ENCODE measurements around the gene RPL6.

DNA sequence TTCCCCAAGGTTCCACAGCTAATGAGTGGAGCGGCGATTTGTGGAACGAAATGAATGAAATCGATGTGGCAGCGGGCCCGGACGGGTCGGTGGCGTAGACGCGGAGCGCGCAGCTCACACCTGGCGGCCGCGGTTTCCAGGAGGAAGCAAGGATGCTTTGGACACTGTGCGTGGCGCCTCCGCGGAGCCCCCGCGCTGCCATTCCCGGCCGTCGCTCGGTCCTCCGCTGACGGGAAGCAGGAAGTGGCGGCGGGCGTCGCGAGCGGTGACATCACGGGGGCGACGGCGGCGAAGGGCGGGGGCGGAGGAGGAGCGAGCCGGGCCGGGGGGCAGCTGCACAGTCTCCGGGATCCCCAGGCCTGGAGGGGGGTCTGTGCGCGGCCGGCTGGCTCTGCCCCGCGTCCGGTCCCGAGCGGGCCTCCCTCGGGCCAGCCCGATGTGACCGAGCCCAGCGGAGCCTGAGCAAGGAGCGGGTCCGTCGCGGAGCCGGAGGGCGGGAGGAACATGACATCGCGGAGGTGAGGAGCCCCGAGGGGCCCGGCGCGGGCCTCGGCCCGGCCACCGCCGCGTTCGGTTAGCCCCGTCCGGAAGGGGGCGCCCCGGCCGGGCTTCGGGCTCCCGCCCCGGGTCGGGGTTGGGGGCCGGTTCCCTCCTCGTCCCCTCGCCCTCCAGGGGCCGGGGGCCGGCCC is 9.3 kb upstream of the RPL6 start, which contains the start of gene PTPN11:
- TF ChIP-seq, protein P1, sequence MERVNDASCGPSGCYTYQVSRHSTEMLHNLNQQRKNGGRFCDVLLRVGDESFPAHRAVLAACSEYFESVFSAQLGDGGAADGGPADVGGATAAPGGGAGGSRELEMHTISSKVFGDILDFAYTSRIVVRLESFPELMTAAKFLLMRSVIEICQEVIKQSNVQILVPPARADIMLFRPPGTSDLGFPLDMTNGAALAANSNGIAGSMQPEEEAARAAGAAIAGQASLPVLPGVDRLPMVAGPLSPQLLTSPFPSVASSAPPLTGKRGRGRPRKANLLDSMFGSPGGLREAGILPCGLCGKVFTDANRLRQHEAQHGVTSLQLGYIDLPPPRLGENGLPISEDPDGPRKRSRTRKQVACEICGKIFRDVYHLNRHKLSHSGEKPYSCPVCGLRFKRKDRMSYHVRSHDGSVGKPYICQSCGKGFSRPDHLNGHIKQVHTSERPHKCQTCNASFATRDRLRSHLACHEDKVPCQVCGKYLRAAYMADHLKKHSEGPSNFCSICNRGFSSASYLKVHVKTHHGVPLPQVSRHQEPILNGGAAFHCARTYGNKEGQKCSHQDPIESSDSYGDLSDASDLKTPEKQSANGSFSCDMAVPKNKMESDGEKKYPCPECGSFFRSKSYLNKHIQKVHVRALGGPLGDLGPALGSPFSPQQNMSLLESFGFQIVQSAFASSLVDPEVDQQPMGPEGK (CRISPR knock-in tag; IDR thresholded peaks at IDR 0.05; ENCODE audit: borderline replicate concordance) = peak; percentile 23; the same call in 1 of the 2 replicates
- TF ChIP-seq ZFP3 (CRISPR knock-in tag; IDR thresholded peaks at IDR 0.05) = no peak
- no peak for TF ChIP-seq ZNF70 (CRISPR knock-in tag; IDR thresholded peaks at IDR 0.05)
- TF ChIP-seq, protein P2, sequence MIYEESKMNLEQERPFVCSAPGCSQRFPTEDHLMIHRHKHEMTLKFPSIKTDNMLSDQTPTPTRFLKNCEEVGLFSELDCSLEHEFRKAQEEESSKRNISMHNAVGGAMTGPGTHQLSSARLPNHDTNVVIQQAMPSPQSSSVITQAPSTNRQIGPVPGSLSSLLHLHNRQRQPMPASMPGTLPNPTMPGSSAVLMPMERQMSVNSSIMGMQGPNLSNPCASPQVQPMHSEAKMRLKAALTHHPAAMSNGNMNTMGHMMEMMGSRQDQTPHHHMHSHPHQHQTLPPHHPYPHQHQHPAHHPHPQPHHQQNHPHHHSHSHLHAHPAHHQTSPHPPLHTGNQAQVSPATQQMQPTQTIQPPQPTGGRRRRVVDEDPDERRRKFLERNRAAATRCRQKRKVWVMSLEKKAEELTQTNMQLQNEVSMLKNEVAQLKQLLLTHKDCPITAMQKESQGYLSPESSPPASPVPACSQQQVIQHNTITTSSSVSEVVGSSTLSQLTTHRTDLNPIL (CRISPR knock-in tag; IDR thresholded peaks at IDR 0.05; ENCODE audit: low read depth) = no peak
- TF ChIP-seq RARB (CRISPR knock-in tag; IDR thresholded peaks at IDR 0.05) = no peak
- TF ChIP-seq ZNF565 (CRISPR knock-in tag; conservative IDR thresholded peaks at IDR 0.05; ENCODE audit: low read depth) = no peak
- no peak for TF ChIP-seq SNAI2 (CRISPR knock-in tag; IDR thresholded peaks at IDR 0.05)
- no peak for TF ChIP-seq BACH2 (CRISPR knock-in tag; IDR thresholded peaks at IDR 0.05; ENCODE audit: borderline replicate concordance)
- no peak for TF ChIP-seq ZFP30 (CRISPR knock-in tag; IDR thresholded peaks at IDR 0.05)
- no peak for TF ChIP-seq ISL1 (CRISPR knock-in tag; IDR thresholded peaks at IDR 0.05)
- TF ChIP-seq, protein P3, sequence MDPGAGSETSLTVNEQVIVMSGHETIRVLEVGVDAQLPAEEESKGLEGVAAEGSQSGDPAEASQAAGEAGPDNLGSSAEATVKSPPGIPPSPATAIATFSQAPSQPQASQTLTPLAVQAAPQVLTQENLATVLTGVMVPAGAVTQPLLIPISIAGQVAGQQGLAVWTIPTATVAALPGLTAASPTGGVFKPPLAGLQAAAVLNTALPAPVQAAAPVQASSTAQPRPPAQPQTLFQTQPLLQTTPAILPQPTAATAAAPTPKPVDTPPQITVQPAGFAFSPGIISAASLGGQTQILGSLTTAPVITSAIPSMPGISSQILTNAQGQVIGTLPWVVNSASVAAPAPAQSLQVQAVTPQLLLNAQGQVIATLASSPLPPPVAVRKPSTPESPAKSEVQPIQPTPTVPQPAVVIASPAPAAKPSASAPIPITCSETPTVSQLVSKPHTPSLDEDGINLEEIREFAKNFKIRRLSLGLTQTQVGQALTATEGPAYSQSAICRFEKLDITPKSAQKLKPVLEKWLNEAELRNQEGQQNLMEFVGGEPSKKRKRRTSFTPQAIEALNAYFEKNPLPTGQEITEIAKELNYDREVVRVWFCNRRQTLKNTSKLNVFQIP (CRISPR knock-in tag; IDR thresholded peaks at IDR 0.05; ENCODE audit: borderline replicate concordance, low read depth) = no peak
- no peak for TF ChIP-seq TCF4 (CRISPR knock-in tag; IDR thresholded peaks at IDR 0.05; ENCODE audit: borderline replicate concordance)
- no peak for TF ChIP-seq ARNTL (CRISPR knock-in tag; IDR thresholded peaks at IDR 0.05; ENCODE audit: borderline replicate concordance, low read depth)

Measured in SK-N-SH treated with all-trans-retinoic acid at 6 μM for 48 hours (cell line).